Erythroblast (primary cell): ENCODE measurements around the gene HSPB1.

Experiments
- GATA1 ChIP-seq: IDR thresholded peaks from 2 replicates; pipeline ENCODE4 v1.6.1; 2011; ENCODE audit warnings: low read depth, mild to moderate bottlenecking, control low read depth, low read length, moderate library complexity
- POLR2A ChIP-seq: IDR thresholded peaks from 2 replicates; pipeline ENCODE4 v1.6.1; 2011; ENCODE audit warnings: mild to moderate bottlenecking, low read length

DNA sequence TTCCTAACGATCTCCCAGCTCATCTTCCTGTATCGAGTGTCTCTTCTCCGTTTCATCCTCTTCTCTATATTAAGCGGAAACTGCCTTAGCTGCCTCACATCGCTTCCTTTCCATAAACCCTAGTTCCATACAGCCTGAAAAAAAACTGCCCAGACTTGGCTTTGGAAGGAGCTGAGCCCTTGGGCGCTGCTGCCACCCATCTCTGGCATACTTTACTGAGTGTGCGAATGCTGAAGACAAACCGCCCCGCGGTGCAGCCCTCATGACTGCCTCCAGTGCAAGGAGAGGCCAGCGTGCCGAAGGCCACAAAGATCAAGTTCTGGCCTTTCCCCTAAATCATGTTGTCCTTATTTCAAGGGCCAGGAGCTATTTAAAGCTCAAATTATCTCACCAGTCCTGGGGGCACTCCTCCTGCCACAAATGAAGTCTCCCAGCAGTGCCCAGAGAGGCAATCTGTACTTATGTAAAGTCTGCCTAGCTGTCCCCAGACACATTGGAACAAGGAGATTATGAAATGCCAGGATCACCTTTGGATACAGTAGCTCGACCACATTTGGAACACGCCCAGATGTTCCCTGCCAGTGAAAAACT, 31.1 kb downstream of the HSPB1 start:
- TF ChIP-seq POLR2A: no peak
- TF ChIP-seq GATA1: no peak
